HepG2 (cell line): ENCODE results near the gene GDF7. TPM values are rescaled to one million over a fixed set of nuclear protein-coding genes. Genes with fewer than 3 reads are reported as not detected.

Source experiments
- ASH2L ChIP-seq: fragments of 300-600, 200-600 bp; sonication (generic); IDR thresholded peaks from 2 replicates; pipeline ENCODE4 v1.7.0; 2017; ENCODE audit warnings: low read depth, mild to moderate bottlenecking, moderate library complexity, mixed read lengths, low read length; ENCODE audit not compliant: insufficient read length
- BORCS8-MEF2B ChIP-seq: sonication (generic); formaldehyde crosslinking; IDR thresholded peaks from 2 replicates; pipeline ENCODE4 v1.8.0; 2022; ENCODE audit warnings: mild to moderate bottlenecking, missing genetic modification reagents
- DMAP1 ChIP-seq: IDR thresholded peaks from 2 replicates; pipeline ENCODE4 v1.6.1; 2016
- ERF ChIP-seq: IDR thresholded peaks from 2 replicates; pipeline ENCODE4 v1.6.1; 2018; ENCODE audit warnings: missing biosample characterization, missing genetic modification reagents
- ETV6 ChIP-seq: sonication (generic); formaldehyde crosslinking; conservative IDR thresholded peaks from 2 replicates; pipeline ENCODE4 v1.4.0; 2020; ENCODE audit warnings: missing genetic modification reagents
- FOSL2 ChIP-seq: sonication (generic); formaldehyde crosslinking; IDR thresholded peaks from 2 replicates; pipeline ENCODE4 v1.4.0; 2020; ENCODE audit warnings: missing genetic modification reagents
- FOXO1 ChIP-seq: sonication (generic); formaldehyde crosslinking; IDR thresholded peaks from 2 replicates; pipeline ENCODE4 v1.4.0; 2020; ENCODE audit warnings: missing genetic modification reagents
- KAT8 ChIP-seq: IDR thresholded peaks from 2 replicates; pipeline ENCODE4 v1.6.1; 2016; ENCODE audit warnings: missing genetic modification reagents, missing compliant biosample characterization
- KDM5B ChIP-seq: sonication (generic); formaldehyde crosslinking; IDR thresholded peaks from 2 replicates; pipeline ENCODE4 v1.4.0; 2020; ENCODE audit warnings: missing genetic modification reagents, mild to moderate bottlenecking, borderline replicate concordance
- KLF9 ChIP-seq: IDR thresholded peaks from 2 replicates; pipeline ENCODE4 v1.6.1; 2016; ENCODE audit warnings: low read depth
- MAFG ChIP-seq: sonication (generic); formaldehyde crosslinking; IDR thresholded peaks from 2 replicates; pipeline ENCODE4 v1.5.1; 2020; ENCODE audit warnings: mild to moderate bottlenecking, missing genetic modification reagents
- MAZ ChIP-seq, 2 experiments: sonication (generic) in 1 of 2; formaldehyde crosslinking in 1 of 2; IDR thresholded peaks; 2 replicates each; pipeline versions ENCODE4 v1.5.0 to v1.6.1; 2012 to 2020; ENCODE audit warnings: low read depth in 2 of 2, mild to moderate bottlenecking in 2 of 2, borderline replicate concordance in 1 of 2, improper control_type of control experiment in 1 of 2, low read length in 1 of 2, missing genetic modification reagents in 1 of 2, moderate library complexity in 1 of 2
- MIER3 ChIP-seq: IDR thresholded peaks from 2 replicates; pipeline ENCODE4 v1.6.1; 2016; ENCODE audit warnings: missing compliant biosample characterization, borderline replicate concordance
- NFRKB ChIP-seq: fragments of 450-650 bp; IDR thresholded peaks from 2 replicates; pipeline ENCODE4 v1.6.1; 2017
- PCBP2 ChIP-seq: fragments of 200-400 bp; formaldehyde crosslinking; optimal IDR thresholded peaks from 2 replicates; pipeline ENCODE3; 2018; ENCODE audit warnings: low read length, low read depth; ENCODE audit not compliant: poor library complexity, severe bottlenecking
- RAD21 ChIP-seq: fragments of 450-650 bp; formaldehyde crosslinking; IDR thresholded peaks from 2 replicates; pipeline ENCODE4 v1.5.0; 2020; ENCODE audit warnings: mild to moderate bottlenecking
- SP140L ChIP-seq: sonication (generic); formaldehyde crosslinking; IDR thresholded peaks from 2 replicates; pipeline ENCODE4 v1.4.0; 2020; ENCODE audit warnings: missing genetic modification reagents, borderline replicate concordance
- TCF7 ChIP-seq: sonication (generic); IDR thresholded peaks from 2 replicates; pipeline ENCODE4 v1.6.1; 2016; ENCODE audit warnings: antibody characterized with exemption, low read depth
- ZGPAT ChIP-seq: IDR thresholded peaks from 2 replicates; pipeline ENCODE4 v1.6.1; 2016; ENCODE audit warnings: mild to moderate bottlenecking
- ZNF639 ChIP-seq: conservative IDR thresholded peaks from 2 replicates; pipeline ENCODE4 v1.6.1; 2018; ENCODE audit warnings: missing genetic modification reagents
- ZNF687 ChIP-seq: sonication (generic); formaldehyde crosslinking; IDR thresholded peaks from 2 replicates; pipeline ENCODE4 v1.5.1; 2020; ENCODE audit warnings: mild to moderate bottlenecking, missing genetic modification reagents, moderate library complexity
- ZNF761 ChIP-seq: sonication (generic); formaldehyde crosslinking; conservative IDR thresholded peaks from 2 replicates; pipeline ENCODE4 v1.4.0; 2020; ENCODE audit warnings: mild to moderate bottlenecking, missing genetic modification reagents
- polyA plus RNA-seq, 8 experiments: library from polyadenylated mRNA; depleted of rRNA in 3 of 8; stranded (reverse) in 7 of 8; unstranded in 1 of 8; fragments of >200 nt; fragmentation: Illumina TruSeq in 4 of 8; extraction: Trizol in 4 of 8; gene quantifications; 2 replicates each; pipeline versions ENCODE4 v1.2.1 to v1.2.3, GENCODE V29; 2011 to 2016; ENCODE audit warnings: low read depth in 4 of 8, missing spikeins in 1 of 8, mixed read lengths in 1 of 8; ENCODE audit not compliant: insufficient read depth in 1 of 8
- total RNA-seq, 5 experiments: library from RNA; depleted of rRNA; stranded (reverse); fragments of >200 nt; fragmentation: Illumina TruSeq; extraction: Trizol; gene quantifications; 2 replicates each; pipeline ENCODE4 v1.2.3, GENCODE V29; 2016; ENCODE audit warnings: low read depth in 1 of 5

GDF7 gene
- total and polyA plus RNA-seq, 2 of the 13 experiments (the other 11 are each of a cell fraction or from before 2014, with no cell fraction given): 1.6 to 15.0 TPM

GRCh38 chr2:20642055-20642971, 24.6 kb upstream of the GDF7 start (continued):
- TF ChIP-seq MIER3 (CRISPR knock-in tag) (peak; percentile 76; the same call in 1 of the 2 replicates), ASH2L (no peak), ERF (CRISPR knock-in tag) (peak; percentile 77; the same call in 1 of the 2 replicates), BORCS8-MEF2B (CRISPR knock-in tag) (0 out of 2 replicates have a peak, but pooled peaks have one; percentile 36), RAD21 (CRISPR knock-in tag) (peak; percentile 100), ZGPAT (CRISPR knock-in tag) (peak; percentile 38; the same call in 1 of the 2 replicates), ZNF687 (CRISPR knock-in tag) (peak; percentile 81), ZNF639 (CRISPR knock-in tag) (0 out of 2 replicates have a peak, but pooled peaks have one; percentile 46), MAZ (IDR thresholded peaks at IDR 0.05; ENCODE audit: borderline replicate concordance, low read depth, low read length) (0 out of 2 replicates have a peak, but pooled peaks have one; percentile 64), MAZ (CRISPR knock-in tag; IDR thresholded peaks at IDR 0.05; ENCODE audit: low read depth) (no peak; the same call in 1 of the 2 replicates), MAFG (CRISPR knock-in tag) (no peak), DMAP1 (CRISPR knock-in tag) (no peak), FOXO1 (CRISPR knock-in tag) (peak; percentile 46), FOSL2 (peak; percentile 57), SP140L (no peak), KDM5B (CRISPR knock-in tag) (peak; percentile 21; the same call in 1 of the 2 replicates), TCF7 (no peak), ETV6 (no peak), PCBP2 (no peak), NFRKB (no peak), KLF9 (CRISPR knock-in tag) (no peak; the same call in 1 of the 2 replicates), ZNF761 (CRISPR knock-in tag) (no peak), KAT8 (CRISPR knock-in tag) (0 out of 2 replicates have a peak, but pooled peaks have one; percentile 28)
